Measurements from ENCODE around the gene TMEM207. TPM values are rescaled to one million over a fixed set of nuclear protein-coding genes. Genes with fewer than 3 reads are reported as not detected.

Gene TMEM207
- total RNA-seq, 1 experiment from 2014 or later, result not detected

GRCh38 chr3:190497811-190498210 is 48.1 kb upstream of the TMEM207 start:
- TF ChIP-seq CTCF (conservative IDR thresholded peaks at IDR 0.05), result no peak
- Mint-ChIP-seq H3K36me3 (ENCODE audit: insufficient read depth in 1 of 3, low read depth in 3 of 3) (no peaks in the 10 kb centered on the region), H3K4me1 (peaks cover 5 to 8% of the 10 kb centered on the region in 2 experiments), H3K27me3 (ENCODE audit: low read depth) (no peaks in the 10 kb centered on the region), H3K27ac (no peak overlapping the region), H3K4me3 (no peak overlapping the region), H3K9me3 (no peaks in the 10 kb centered on the region)
- no peak overlapping the region for H3K56ac ChIP-seq (ENCODE audit: insufficient read length, low read depth, low read length)
- no peak overlapping the region for H3K27ac ChIP-seq (ENCODE audit: insufficient read length, low read depth, low read length)
- H3K4me2 ChIP-seq (ENCODE audit: insufficient read depth, insufficient read length, low read length), result no peak overlapping the region
- H3K79me2 ChIP-seq (ENCODE audit: insufficient read depth, low read length), result no peaks in the 10 kb centered on the region
- no peaks in the 10 kb centered on the region for H3K9me3 ChIP-seq (ENCODE audit: control insufficient read depth, low read depth, low read length)
- H3K4me1 ChIP-seq (ENCODE audit: insufficient read depth, low read length), result peaks cover 1% of the 10 kb centered on the region; the same call in 1 of the 2 replicates
- no peak overlapping the region for H2BK15ac ChIP-seq (ENCODE audit: low read depth, low read length)
- no peak overlapping the region for H2BK5ac ChIP-seq (ENCODE audit: insufficient read length, low read length)
- H3T11ph ChIP-seq (ENCODE audit: low read length), result no peak overlapping the region
- no peaks in the 10 kb centered on the region for H3K79me1 ChIP-seq (ENCODE audit: insufficient read depth, low read depth, low read length, poor library complexity, severe bottlenecking)
- no peak overlapping the region for H3K14ac ChIP-seq (ENCODE audit: insufficient read depth, low read length)
- H3K9ac ChIP-seq (ENCODE audit: extremely low read depth, insufficient read length, low read length), result no peak overlapping the region
- H2AFZ ChIP-seq (ENCODE audit: low read length), result no peak overlapping the region
- no peak overlapping the region for H2AK5ac ChIP-seq (ENCODE audit: insufficient read length, low read length)
- H3K18ac ChIP-seq (ENCODE audit: insufficient read length, low read depth, low read length), result no peak overlapping the region
- no CpG with 5 or more reads among the region's 3 CpGs for WGBS (ENCODE audit: extremely low coverage, insufficient read length, low lambda C conversion rate)
- no peaks in the 10 kb centered on the region for H4K20me1 ChIP-seq (ENCODE audit: control insufficient read depth, insufficient read depth, insufficient read length)
- DNase-seq, result no peak
- H3K23ac ChIP-seq (ENCODE audit: insufficient read length, low read depth, low read length), result no peak overlapping the region
- no peak overlapping the region for H4K8ac ChIP-seq (replicated peaks; ENCODE audit: insufficient read length, low read depth, low read length)
- H2BK12ac ChIP-seq (ENCODE audit: insufficient read length, low read depth, low read length), result no peak overlapping the region
- no peak overlapping the region for H4K91ac ChIP-seq (ENCODE audit: insufficient read length, low read depth, low read length)
- H2BK120ac ChIP-seq (ENCODE audit: low read depth, low read length, poor library complexity, severe bottlenecking), result no peak overlapping the region
- no peak overlapping the region for H3K4ac ChIP-seq (ENCODE audit: low read depth, low read length)
- H3K27me3 ChIP-seq (ENCODE audit: insufficient read depth, low read length), result no peaks in the 10 kb centered on the region
- H3K23me2 ChIP-seq (ENCODE audit: insufficient read length, low read depth, low read length, poor library complexity, severe bottlenecking), result no peaks in the 10 kb centered on the region
- H2BK20ac ChIP-seq (ENCODE audit: low read depth, low read length, poor library complexity, severe bottlenecking), result no peak overlapping the region
- no peak overlapping the region for H4K5ac ChIP-seq (ENCODE audit: insufficient read length, low read depth, low read length)
